ENCODE data around the gene CCDC134.

The CCDC134 gene

GRCh38 chr22:41815716-41816115 lies 15.2 kb downstream of the CCDC134 start:
- Histone ChIP-seq H3K27ac (ENCODE audit: low read depth, low read length, poor library complexity, severe bottlenecking) (no peak overlapping the region), H3K27me3 (ENCODE audit: insufficient read depth, low read length) (no peaks in the 10 kb centered on the region), H3K9me3 (ENCODE audit: low read length) (no peaks in the 10 kb centered on the region), H3K36me3 (ENCODE audit: insufficient read depth, low read length) (peaks cover 22% of the 10 kb centered on the region; the same call in 1 of the 2 replicates), H3F3A (ENCODE audit: insufficient read depth, low read length) (no peaks in the 10 kb centered on the region), H3K4me2 (ENCODE audit: low read length) (no peak overlapping the region), H3K79me2 (ENCODE audit: insufficient read depth, low read length) (no peaks in the 10 kb centered on the region), H3K9me2 (ENCODE audit: low read depth, low read length) (no peaks in the 10 kb centered on the region), H2AFZ (ENCODE audit: low read length) (no peak overlapping the region), H4K20me1 (ENCODE audit: insufficient read depth, low read length) (no peaks in the 10 kb centered on the region), H3K4me1 (ENCODE audit: insufficient read depth, low read length, severe bottlenecking) (no peaks in the 10 kb centered on the region), H3K9ac (ENCODE audit: low read length) (no peak overlapping the region), H3K4me3 (ENCODE audit: low read depth, low read length, poor library complexity, severe bottlenecking) (no peak overlapping the region)
- TF ChIP-seq CTCF (IDR thresholded peaks at IDR 0.05; ENCODE audit: low read length): no peak
- no peak for TF ChIP-seq EZH2 (IDR thresholded peaks at IDR 0.05; ENCODE audit: borderline replicate concordance, low read length)

DNA sequence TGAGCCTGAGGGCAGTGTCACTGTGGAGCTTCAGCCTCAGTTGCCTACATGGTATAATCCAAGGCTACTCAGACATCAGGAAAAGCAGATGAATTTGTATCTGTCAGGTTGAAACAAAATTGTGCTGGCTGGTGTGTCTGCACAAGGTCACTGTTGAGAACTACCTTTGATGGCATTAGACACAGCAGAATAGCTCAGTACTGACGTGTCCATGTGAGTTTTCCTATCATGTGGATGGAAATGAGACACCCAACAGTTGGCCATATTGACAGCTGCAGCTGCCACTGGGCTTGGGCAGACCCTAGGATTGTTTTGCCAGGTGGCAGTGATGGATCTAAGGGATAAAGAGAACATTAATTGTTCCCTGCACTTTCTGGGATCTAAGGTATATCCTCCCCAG lies 15.8 kb downstream of the CCDC134 start:
- no peaks in the 10 kb centered on the region for H3K27me3 ChIP-seq (ENCODE audit: insufficient read depth, low read length)
- no peak overlapping the region for H3K27ac ChIP-seq (ENCODE audit: low read depth, low read length, poor library complexity, severe bottlenecking)
- H3K4me2 ChIP-seq (ENCODE audit: low read length): no peak overlapping the region
- no peaks in the 10 kb centered on the region for H4K20me1 ChIP-seq (ENCODE audit: insufficient read depth, low read length)
- H3K9me3 ChIP-seq (ENCODE audit: low read length): no peaks in the 10 kb centered on the region
- no peaks in the 10 kb centered on the region for H3K4me1 ChIP-seq (ENCODE audit: insufficient read depth, low read length, severe bottlenecking)
- H3K4me3 ChIP-seq (ENCODE audit: low read depth, low read length, poor library complexity, severe bottlenecking): no peak overlapping the region
- peaks cover 22% of the 10 kb centered on the region; the same call in 1 of the 2 replicates for H3K36me3 ChIP-seq (ENCODE audit: insufficient read depth, low read length)
- H3K9me2 ChIP-seq (ENCODE audit: low read depth, low read length): no peaks in the 10 kb centered on the region
- no peak overlapping the region for H2AFZ ChIP-seq (ENCODE audit: low read length)
- H3K79me2 ChIP-seq (ENCODE audit: insufficient read depth, low read length): no peaks in the 10 kb centered on the region
- TF ChIP-seq EZH2 (IDR thresholded peaks at IDR 0.05; ENCODE audit: borderline replicate concordance, low read length) (no peak), CTCF (IDR thresholded peaks at IDR 0.05; ENCODE audit: low read length) (no peak)
- no peaks in the 10 kb centered on the region for H3F3A ChIP-seq (ENCODE audit: insufficient read depth, low read length)
- no peak overlapping the region for H3K9ac ChIP-seq (ENCODE audit: low read length)

GRCh38 chr22:41816871-41817270 lies 16.4 kb downstream of the CCDC134 start:
- no peak overlapping the region for H3K9ac ChIP-seq (ENCODE audit: low read length)
- no peak overlapping the region for H3K27ac ChIP-seq (ENCODE audit: low read depth, low read length, poor library complexity, severe bottlenecking)
- H3K9me2 ChIP-seq (ENCODE audit: low read depth, low read length): no peaks in the 10 kb centered on the region
- no peaks in the 10 kb centered on the region for H4K20me1 ChIP-seq (ENCODE audit: insufficient read depth, low read length)
- no peaks in the 10 kb centered on the region for H3K9me3 ChIP-seq (ENCODE audit: low read length)
- peaks cover 19% of the 10 kb centered on the region; the same call in 1 of the 2 replicates for H3K36me3 ChIP-seq (ENCODE audit: insufficient read depth, low read length)
- TF ChIP-seq EZH2 (IDR thresholded peaks at IDR 0.05; ENCODE audit: borderline replicate concordance, low read length) (no peak), CTCF (IDR thresholded peaks at IDR 0.05; ENCODE audit: low read length) (no peak)
- H3K79me2 ChIP-seq (ENCODE audit: insufficient read depth, low read length): no peaks in the 10 kb centered on the region
- no peaks in the 10 kb centered on the region for H3F3A ChIP-seq (ENCODE audit: insufficient read depth, low read length)
- H2AFZ ChIP-seq (ENCODE audit: low read length): no peak overlapping the region
- no peaks in the 10 kb centered on the region for H3K4me1 ChIP-seq (ENCODE audit: insufficient read depth, low read length, severe bottlenecking)
- H3K27me3 ChIP-seq (ENCODE audit: insufficient read depth, low read length): no peaks in the 10 kb centered on the region
- H3K4me2 ChIP-seq (ENCODE audit: low read length): no peak overlapping the region
- H3K4me3 ChIP-seq (ENCODE audit: low read depth, low read length, poor library complexity, severe bottlenecking): no peak overlapping the region
